Stimulated activated CD4-positive, alpha-beta T cell treated with anti-CD3 and anti-CD28 coated beads, Interleukin-1b, Interleukin-23, amount 100 ng/mL, for 4 hours (primary cell): ENCODE results near the gene PANX2.

Source experiments
- DNase-seq, 2 donors: peaks; one replicate each; pipeline ENCODE4 v3.0.0-alpha.2; 2020; ENCODE audit warnings: low read depth in 2 of 2

The PANX2 gene

DNA sequence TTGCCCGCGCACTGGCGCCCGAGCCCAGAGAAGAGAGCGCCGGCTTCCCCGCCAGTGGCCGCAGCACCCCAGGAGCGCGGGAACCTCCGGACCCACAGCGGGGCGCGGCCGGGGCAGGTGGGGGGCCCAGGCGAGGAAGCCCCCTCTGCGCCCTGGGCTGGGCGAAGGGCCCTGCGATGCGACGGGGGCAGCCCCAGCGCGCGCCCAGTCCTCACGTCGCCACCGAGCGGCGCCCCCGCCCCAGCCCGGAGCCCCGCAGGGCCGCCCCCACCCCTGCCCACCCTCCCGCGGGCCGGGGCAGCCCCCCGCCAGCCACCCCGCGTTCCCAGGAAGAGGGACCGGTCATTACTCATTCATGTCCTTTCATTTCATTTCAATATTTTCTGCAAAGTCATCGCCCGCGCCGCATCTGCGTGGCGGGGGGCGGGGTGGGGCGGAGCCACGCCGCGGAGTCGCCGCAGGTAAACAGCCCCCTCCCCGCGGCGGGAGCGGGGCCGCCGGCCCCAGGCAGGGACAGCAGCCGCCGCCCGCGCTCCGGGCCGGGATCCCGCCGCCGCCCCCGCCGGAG, 673 bp upstream of the PANX2 start:
- DNase-seq = peak in 1 of 2 donors; percentile 67

- no peak for DNase-seq
These were observed 911 bp downstream of the PANX2 start for GRCh38 chr22:50171319-50171964.

GRCh38 chr22:50171965-50172421, 1.5 kb downstream of the PANX2 start:
- no peak for DNase-seq

DNA sequence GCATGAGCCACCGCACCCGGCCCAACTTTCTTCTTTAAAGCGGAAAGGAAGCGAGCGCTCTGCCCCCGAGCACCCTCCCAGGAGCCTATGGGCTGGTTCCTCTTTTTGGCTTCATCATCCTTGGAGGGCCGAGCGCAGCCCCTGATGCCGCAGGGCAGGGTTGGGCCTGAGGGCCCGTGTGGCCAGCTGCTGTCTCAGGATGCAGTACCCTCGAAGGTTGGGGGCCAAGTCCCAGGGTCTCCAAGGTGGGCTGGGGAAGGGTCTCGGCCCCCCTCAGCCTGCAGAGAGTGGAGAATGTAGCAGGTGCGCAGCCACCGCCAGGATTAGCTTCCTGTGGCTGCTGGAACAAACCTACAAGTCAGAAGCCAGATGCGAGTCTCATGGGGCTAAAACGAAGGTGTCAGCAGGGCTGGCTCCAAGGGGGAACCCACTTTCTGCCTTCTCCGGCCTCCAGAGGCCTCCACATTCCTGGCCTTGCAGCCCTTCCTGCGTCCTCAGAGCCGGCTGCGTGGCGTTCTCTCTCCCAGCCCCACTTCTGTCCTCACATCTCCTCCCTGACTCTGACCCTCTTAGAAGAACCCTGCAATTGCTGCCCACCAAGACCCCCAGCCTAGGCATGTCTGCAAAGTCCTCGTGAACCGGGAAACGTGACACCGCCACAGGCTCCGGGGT, 2.9 kb downstream of the PANX2 start:
- no peak for DNase-seq

DNA sequence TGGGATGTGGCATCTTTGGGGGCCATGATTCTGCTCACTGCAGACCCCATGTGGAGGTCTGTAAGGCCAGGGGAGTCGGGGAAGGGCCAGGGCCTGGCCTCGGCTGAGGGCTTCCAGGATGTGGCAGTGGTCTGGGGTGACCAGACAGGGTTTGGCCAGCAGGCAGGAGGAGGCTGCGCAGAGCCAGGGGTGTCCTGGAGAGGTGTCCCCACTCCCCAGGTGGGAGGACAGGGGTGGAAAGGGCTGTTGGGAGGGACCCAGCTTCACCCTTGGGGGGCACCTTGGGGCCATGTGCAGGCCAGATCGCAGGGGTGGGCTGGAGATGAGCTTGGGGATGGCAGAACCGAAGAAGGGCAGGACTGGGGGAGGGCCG, 3.4 kb downstream of the PANX2 start:
- no peak for DNase-seq

- no peak for DNase-seq
These were observed 4.1 kb downstream of the PANX2 start for GRCh38 chr22:50174382-50175190.

DNA sequence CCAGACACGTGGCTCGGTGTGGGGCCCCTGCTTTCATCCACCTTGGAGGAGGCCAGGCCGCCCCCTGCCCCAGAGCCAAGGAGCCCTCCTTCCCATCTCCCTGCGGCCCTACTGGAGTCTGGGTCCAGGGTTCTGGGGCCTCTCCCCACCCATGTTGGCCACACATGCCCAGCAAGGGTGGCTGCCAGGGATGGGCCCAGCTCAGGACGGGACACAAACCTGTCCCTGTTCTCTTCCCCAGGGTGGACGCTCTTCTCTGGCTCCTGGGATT, 4.6 kb downstream of the PANX2 start:
- no peak for DNase-seq

- DNase-seq = no peak
These were observed 5.7 kb downstream of the PANX2 start for GRCh38 chr22:50175921-50176849.

GRCh38 chr22:50176850-50177536, 6.5 kb downstream of the PANX2 start:
- DNase-seq = no peak

GRCh38 chr22:50177537-50178470, 7.3 kb downstream of the PANX2 start:
- DNase-seq = no peak

DNA sequence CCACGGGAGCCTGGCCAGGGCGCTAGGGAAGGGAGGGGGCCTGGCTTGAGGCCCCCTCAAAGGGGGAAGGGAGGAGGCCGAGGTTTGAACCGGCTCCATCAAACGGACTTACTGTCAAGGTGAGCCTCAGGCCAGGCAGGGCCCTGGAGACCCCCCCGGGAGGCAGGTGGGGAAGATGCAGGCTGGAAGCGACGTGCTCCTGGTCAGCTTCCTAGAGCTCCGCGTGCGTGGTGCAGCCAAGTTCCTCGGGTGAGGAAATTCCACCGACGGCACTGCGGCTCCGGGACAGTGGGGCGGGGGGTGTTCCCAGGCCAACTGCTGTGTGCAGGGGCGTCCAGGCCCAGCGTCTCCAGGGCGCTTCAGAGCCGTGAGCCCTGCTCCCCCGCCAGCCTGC, 7.9 kb downstream of the PANX2 start:
- no peak for DNase-seq

DNA sequence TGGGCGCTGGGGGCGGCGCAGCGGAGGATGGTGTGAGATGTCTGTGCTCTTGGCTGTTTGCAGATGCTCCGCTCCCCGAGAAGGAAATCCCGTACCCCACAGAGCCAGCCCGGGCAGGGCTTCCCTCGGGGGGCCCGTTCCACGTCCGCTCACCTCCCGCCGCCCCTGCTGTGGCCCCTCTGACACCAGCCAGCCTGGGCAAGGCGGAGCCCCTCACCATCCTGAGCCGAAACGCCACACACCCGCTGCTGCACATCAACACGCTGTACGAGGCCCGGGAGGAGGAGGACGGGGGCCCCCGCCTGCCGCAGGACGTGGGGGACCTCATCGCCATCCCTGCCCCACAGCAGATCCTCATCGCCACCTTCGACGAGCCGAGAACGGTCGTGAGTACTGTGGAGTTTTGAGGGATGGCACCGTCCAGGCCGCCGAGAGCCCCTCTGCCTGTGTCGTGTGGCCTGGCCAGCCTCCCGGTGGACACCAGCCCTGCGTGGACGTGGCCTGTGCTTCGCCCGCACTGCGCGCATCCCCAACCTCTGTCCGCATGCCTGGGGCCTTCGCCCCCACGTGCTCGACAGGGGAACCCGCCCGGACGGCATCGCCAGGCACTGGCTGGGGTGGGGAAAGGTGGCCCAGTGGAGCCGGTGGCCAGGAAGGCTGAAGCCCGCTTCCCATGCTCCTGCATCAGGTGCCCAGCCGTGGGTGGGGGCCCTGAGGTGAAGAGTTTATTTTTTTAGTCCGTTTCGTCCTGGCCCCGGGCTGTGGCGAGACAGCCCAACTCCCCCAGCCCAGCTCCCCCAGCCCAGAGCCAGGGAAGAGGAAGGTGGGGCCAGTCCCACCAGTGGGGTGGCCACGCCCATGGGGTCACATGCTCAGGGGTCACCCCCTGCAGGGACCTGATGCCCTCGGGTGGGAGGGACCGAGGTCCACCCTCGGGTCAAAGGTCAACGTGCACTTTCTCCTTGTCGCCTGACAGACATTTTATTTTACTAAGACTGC, 8.6 kb downstream of the PANX2 start:
- no peak for DNase-seq

GRCh38 chr22:50179937-50180726, 9.6 kb downstream of the PANX2 start:
- DNase-seq = no peak

GRCh38 chr22:50180727-50181521, 10.4 kb downstream of the PANX2 start:
- no peak for DNase-seq

- DNase-seq = no peak
These were observed 11.9 kb downstream of the PANX2 start for GRCh38 chr22:50182176-50183081.
